ENCODE results near the gene GGN. TPM values are rescaled to one million over a fixed set of nuclear protein-coding genes. Genes with fewer than 3 reads are reported as not detected.

GGN gene
- total RNA-seq, 2 experiments from 2014 or later, result not detected

- peaks cover 32% of the 10 kb centered on the region for H3K27me3 Mint-ChIP-seq (ENCODE audit: low read depth)
- DNase-seq, result no peak
- ChIA-PET POLR2A (interaction anchor here (1.1 to 3.1 kb wide), 4 partner anchors 10 to 96 kb away, joined by 3 to 15 read pairs (median 4); partner anchors contain the start of genes CATSPERG, PSMD8 and SPINT2), CTCF (interaction anchor here (1.3 to 1.9 kb wide), 3 partner anchors 13 to 42 kb away, joined by 5 to 8 read pairs (median 6); partner anchors contain the start of genes FAM98C and PSMD8)
- H3K27ac Mint-ChIP-seq, result no peak overlapping the region
- no peaks in the 10 kb centered on the region for H3K9me3 Mint-ChIP-seq (ENCODE audit: insufficient read depth)
- H3K4me1 Mint-ChIP-seq (ENCODE audit: low read depth), result peaks cover 18% of the 10 kb centered on the region
- ATAC-seq, result no peak
- peak overlapping the region; percentile 86 for H3K4me3 Mint-ChIP-seq
- no peaks in the 10 kb centered on the region for H3K36me3 Mint-ChIP-seq (ENCODE audit: low read depth)
Observed at GRCh38 chr19:38360839-38361631, 26.8 kb downstream of the GGN start.

GRCh38 chr19:38360351-38360750, 27.5 kb downstream of the GGN start:
- Mint-ChIP-seq H3K36me3 (ENCODE audit: low read depth) (no peaks in the 10 kb centered on the region), H3K4me3 (no peak overlapping the region)
- POLR2A ChIA-PET, result interaction anchor here (2.0 to 3.1 kb wide), 2 partner anchors 14 to 96 kb away, joined by 4 to 15 read pairs; partner anchors contain the start of genes PSMD8 and SPINT2

GRCh38 chr19:38359242-38360021, 28.4 kb downstream of the GGN start:
- CTCF ChIA-PET, result interaction anchor here (1.1 to 2.2 kb wide), 3 partner anchors 23 to 115 kb away, joined by 4 to 7 read pairs (median 4); partner anchors contain the start of genes CATSPERG and FAM98C
- Mint-ChIP-seq H3K27me3 (ENCODE audit: low read depth) (peaks cover 32% of the 10 kb centered on the region), H3K9me3 (ENCODE audit: insufficient read depth) (no peaks in the 10 kb centered on the region), H3K27ac (no peak overlapping the region), H3K4me1 (ENCODE audit: low read depth) (peaks cover 18% of the 10 kb centered on the region), H3K36me3 (ENCODE audit: low read depth) (no peaks in the 10 kb centered on the region), H3K4me3 (no peak overlapping the region)
- POLR2A ChIA-PET, result interaction anchor here (0.6 to 3.1 kb wide), 4 partner anchors 15 to 95 kb away, joined by 3 to 15 read pairs (median 4); partner anchors contain the start of genes PSMD8 and SPINT2
- ATAC-seq (no peak), DNase-seq (no peak)

More at GRCh38 chr19:38360351-38360750, 27.5 kb downstream of the GGN start:
- CTCF ChIA-PET, result interaction anchor here (1.3 kb wide), 1 partner anchor 14 kb away, joined by 6 read pairs; the partner anchor contains the start of gene PSMD8
- ATAC-seq (no peak), DNase-seq (no peak)
- Mint-ChIP-seq H3K27me3 (ENCODE audit: low read depth) (peaks cover 32% of the 10 kb centered on the region), H3K9me3 (ENCODE audit: insufficient read depth) (no peaks in the 10 kb centered on the region), H3K4me1 (ENCODE audit: low read depth) (peaks cover 18% of the 10 kb centered on the region), H3K27ac (no peak overlapping the region)

GRCh38 chr19:38358071-38358470, 29.8 kb downstream of the GGN start:
- CTCF ChIA-PET, result interaction anchor here (0.8 to 2.2 kb wide), 2 partner anchors 16 to 114 kb away, joined by 3 to 7 read pairs; partner anchors contain the start of gene PSMD8
- DNase-seq (no peak), ATAC-seq (no peak)
- Mint-ChIP-seq H3K27me3 (ENCODE audit: low read depth) (peaks cover 32% of the 10 kb centered on the region), H3K4me1 (ENCODE audit: low read depth) (peaks cover 18% of the 10 kb centered on the region), H3K9me3 (ENCODE audit: insufficient read depth) (no peaks in the 10 kb centered on the region), H3K27ac (no peak overlapping the region), H3K36me3 (ENCODE audit: low read depth) (no peaks in the 10 kb centered on the region), H3K4me3 (no peak overlapping the region)
- POLR2A ChIA-PET, result no interaction called here

- ChIA-PET CTCF (no interaction called here), POLR2A (no interaction called here)
- H3K27me3 Mint-ChIP-seq (ENCODE audit: low read depth), result peaks cover 25% of the 10 kb centered on the region
- H3K36me3 Mint-ChIP-seq (ENCODE audit: low read depth), result no peaks in the 10 kb centered on the region
- H3K4me1 Mint-ChIP-seq (ENCODE audit: low read depth), result peaks cover 4% of the 10 kb centered on the region
- H3K4me3 Mint-ChIP-seq, result no peak overlapping the region
- H3K9me3 Mint-ChIP-seq (ENCODE audit: insufficient read depth), result no peaks in the 10 kb centered on the region
- ATAC-seq (no peak), DNase-seq (no peak)
- no peak overlapping the region for H3K27ac Mint-ChIP-seq
Observed at GRCh38 chr19:38355728-38356725, 31.8 kb downstream of the GGN start.

- ChIA-PET POLR2A (no interaction called here), CTCF (interaction anchor here (1.2 kb wide), 1 partner anchor 126 kb away, joined by 5 read pairs; no protein-coding TSS in a partner anchor)
- Mint-ChIP-seq H3K27me3 (ENCODE audit: low read depth) (peaks cover 4% of the 10 kb centered on the region), H3K27ac (no peak overlapping the region), H3K4me3 (no peak overlapping the region), H3K36me3 (ENCODE audit: low read depth) (no peaks in the 10 kb centered on the region), H3K9me3 (ENCODE audit: insufficient read depth) (no peaks in the 10 kb centered on the region), H3K4me1 (ENCODE audit: low read depth) (no peaks in the 10 kb centered on the region)
- no peak for DNase-seq
- no peak for ATAC-seq
Observed at GRCh38 chr19:38352611-38353010, 35.2 kb downstream of the GGN start.

- ChIA-PET POLR2A (interaction anchor here (1.1 kb wide), 1 partner anchor 10 kb away, joined by 3 read pairs; no protein-coding TSS in a partner anchor), CTCF (no interaction called here)
- H3K9me3 Mint-ChIP-seq (ENCODE audit: insufficient read depth), result no peaks in the 10 kb centered on the region
Observed at GRCh38 chr19:38351865-38352395, 35.9 kb downstream of the GGN start.

GRCh38 chr19:38350883-38351282, 37.0 kb downstream of the GGN start:
- Mint-ChIP-seq H3K4me3 (no peak overlapping the region), H3K9me3 (ENCODE audit: insufficient read depth) (no peaks in the 10 kb centered on the region), H3K27ac (no peak overlapping the region), H3K27me3 (ENCODE audit: low read depth) (no peaks in the 10 kb centered on the region), H3K36me3 (ENCODE audit: low read depth) (no peaks in the 10 kb centered on the region), H3K4me1 (ENCODE audit: low read depth) (no peaks in the 10 kb centered on the region)
- ChIA-PET CTCF (no interaction called here), POLR2A (interaction anchor here (1.1 kb wide), 1 partner anchor 11 kb away, joined by 3 read pairs; no protein-coding TSS in a partner anchor)
- no peak for DNase-seq
- no peak for ATAC-seq

More at GRCh38 chr19:38351865-38352395, 35.9 kb downstream of the GGN start:
- Mint-ChIP-seq H3K4me1 (ENCODE audit: low read depth) (no peaks in the 10 kb centered on the region), H3K27me3 (ENCODE audit: low read depth) (peaks cover 4% of the 10 kb centered on the region), H3K36me3 (ENCODE audit: low read depth) (no peaks in the 10 kb centered on the region), H3K4me3 (no peak overlapping the region), H3K27ac (no peak overlapping the region)
- ATAC-seq, result peak; percentile 15
- no peak for DNase-seq

GRCh38 chr19:38346837-38347236, 41.0 kb downstream of the GGN start:
- Mint-ChIP-seq H3K27me3 (ENCODE audit: low read depth) (no peaks in the 10 kb centered on the region), H3K9me3 (ENCODE audit: insufficient read depth) (no peaks in the 10 kb centered on the region), H3K36me3 (ENCODE audit: low read depth) (peaks cover 3% of the 10 kb centered on the region), H3K4me3 (no peak overlapping the region), H3K4me1 (ENCODE audit: low read depth) (no peaks in the 10 kb centered on the region), H3K27ac (no peak overlapping the region)
- POLR2A ChIA-PET, result no interaction called here
- CTCF ChIA-PET, result no interaction called here
- no peak for DNase-seq
- no peak for ATAC-seq

GRCh38 chr19:38340927-38341326, 46.9 kb downstream of the GGN start:
- ChIA-PET POLR2A (no interaction called here), CTCF (no interaction called here)
- no peak overlapping the region for H3K4me3 Mint-ChIP-seq
- H3K27ac Mint-ChIP-seq, result no peak overlapping the region
- H3K36me3 Mint-ChIP-seq (ENCODE audit: low read depth), result peaks cover 14% of the 10 kb centered on the region
- ATAC-seq (no peak), DNase-seq (no peak)
- peaks cover 11% of the 10 kb centered on the region for H3K4me1 Mint-ChIP-seq (ENCODE audit: low read depth)
- H3K9me3 Mint-ChIP-seq (ENCODE audit: insufficient read depth), result no peaks in the 10 kb centered on the region
- H3K27me3 Mint-ChIP-seq (ENCODE audit: low read depth), result no peaks in the 10 kb centered on the region
